H1 (cell line): ENCODE measurements around the gene CX3CL1. TPM values are rescaled to one million over a fixed set of nuclear protein-coding genes. Genes with fewer than 3 reads are reported as not detected.

Experiments
- CTCF ChIA-PET: fragments of 300-600 bp; sonication (Branson Sonifier 250); formaldehyde crosslinking; loops from one replicate; lab custom pipeline; 2021; ENCODE audit not compliant: partially characterized antibody; lab: Charles Lee
- POLR2A ChIA-PET: fragments of 300-600 bp; sonication (Branson Sonifier 250); formaldehyde crosslinking; loops from one replicate; lab custom pipeline; 2021; ENCODE audit warnings: inconsistent platforms; ENCODE audit not compliant: partially characterized antibody; lab: Charles Lee
- DNase-seq, 2 experiments: peaks; one replicate each; pipeline versions ENCODE4 v3.0.0 to v3.0.0-alpha.2; 2010 to 2022; ENCODE audit warnings: low spot score in 2 of 2, low read depth in 1 of 2, mixed read lengths in 1 of 2
- FAIRE-seq: peaks from 2 replicates; lab custom pipeline; 2011; peaks lifted over from hg19 to GRCh38; lab: Jason Lieb, UNC
- H2AFZ ChIP-seq: 2 replicates; pipeline ENCODE4 v1.8.1; 2012; ENCODE audit warnings: low read length, inconsistent platforms
- H2AK5ac ChIP-seq: 2 replicates; pipeline ENCODE4 v1.6.1; 2013; ENCODE audit warnings: low read depth, low read length
- H2BK120ac ChIP-seq: replicated peaks from 2 replicates; pipeline ENCODE3; 2013; ENCODE audit warnings: low read depth, low read length, inconsistent platforms
- H2BK12ac ChIP-seq: 2 replicates; pipeline ENCODE4 v1.6.1; 2013; ENCODE audit warnings: low read depth, low read length
- H2BK15ac ChIP-seq: 2 replicates; pipeline ENCODE4 v1.6.1; 2013; ENCODE audit warnings: low read length
- H2BK20ac ChIP-seq: 2 replicates; pipeline ENCODE4 v1.6.1; 2013; ENCODE audit warnings: low read length
- H2BK5ac ChIP-seq: 2 replicates; pipeline ENCODE4 v1.6.1; 2013; ENCODE audit warnings: low read depth, low read length
- H3K14ac ChIP-seq: 2 replicates; pipeline ENCODE4 v1.6.1; 2013; ENCODE audit warnings: inconsistent platforms; ENCODE audit not compliant: insufficient read length
- H3K18ac ChIP-seq: 2 replicates; pipeline ENCODE4 v1.6.1; 2013; ENCODE audit warnings: low read length; ENCODE audit errors: extremely low read depth
- H3K23ac ChIP-seq: 2 replicates; pipeline ENCODE4 v1.6.1; 2013; ENCODE audit warnings: inconsistent platforms; ENCODE audit not compliant: insufficient read length
- H3K23me2 ChIP-seq: 2 replicates; pipeline ENCODE4 v1.6.1; 2013; ENCODE audit warnings: low read depth, low read length
- H3K27ac ChIP-seq: 2 replicates; pipeline ENCODE4 v1.6.1; 2011; ENCODE audit warnings: low read depth, low read length, inconsistent platforms
- H3K27me3 ChIP-seq, 4 experiments: replicated peaks in 1 of 4; 1 replicate in 1 of 4; 2 replicates in 3 of 4; pipeline versions ENCODE4 v1.6.1 to v1.8.1; 2011 to 2013; ENCODE audit warnings: low read length in 3 of 4, mild to moderate bottlenecking in 3 of 4, inconsistent platforms in 2 of 4, mixed read lengths in 2 of 4, moderate library complexity in 1 of 4; ENCODE audit not compliant: control insufficient read depth in 3 of 4, insufficient read depth in 3 of 4; ENCODE audit errors: extremely low read depth in 1 of 4
- H3K36me3 ChIP-seq, 4 experiments: 2 replicates each; pipeline versions ENCODE4 v1.6.1 to v1.8.1; 2011 to 2013; ENCODE audit warnings: mild to moderate bottlenecking in 4 of 4, low read length in 3 of 4, moderate library complexity in 2 of 4, control low read depth in 1 of 4, inconsistent platforms in 1 of 4; ENCODE audit not compliant: insufficient read depth in 4 of 4, control insufficient read depth in 2 of 4
- H3K4ac ChIP-seq: replicated peaks from 2 replicates; pipeline ENCODE3; 2013; ENCODE audit warnings: low read length, low read depth, mixed read lengths, inconsistent platforms; ENCODE audit not compliant: insufficient read length
- H3K4me1 ChIP-seq, 4 experiments: replicated peaks in 1 of 4; 1 replicate in 1 of 4; 2 replicates in 3 of 4; pipeline versions ENCODE4 v1.6.1 to v1.8.1; 2011 to 2013; ENCODE audit warnings: low read length in 3 of 4, inconsistent platforms in 2 of 4, mixed read lengths in 1 of 4; ENCODE audit not compliant: insufficient read depth in 4 of 4, control insufficient read depth in 3 of 4
- H3K4me2 ChIP-seq, 2 experiments: 2 replicates each; pipeline versions ENCODE4 v1.6.1 to v1.8.1; 2011 to 2013; ENCODE audit warnings: low read depth in 2 of 2, low read length in 2 of 2, control low read depth in 1 of 2, inconsistent platforms in 1 of 2, mild to moderate bottlenecking in 1 of 2; ENCODE audit not compliant: insufficient read depth in 1 of 2
- H3K4me3 ChIP-seq, 4 experiments: fragments of 200-600, 300-600 bp in 1 of 4; sonication (generic), shearing (Covaris generic), sonication (Bioruptor Twin) in 1 of 4; 2 replicates each; pipeline versions ENCODE4 v1.5.1 to v1.8.1; 2011 to 2016; ENCODE audit warnings: low read length in 4 of 4, low read depth in 3 of 4, control low read depth in 2 of 4, inconsistent platforms in 2 of 4, mild to moderate bottlenecking in 2 of 4, mixed read lengths in 1 of 4, moderate library complexity in 1 of 4; ENCODE audit not compliant: insufficient read depth in 2 of 4; ENCODE audit errors: extremely low read depth in 1 of 4
- H3K56ac ChIP-seq: replicated peaks from 2 replicates; pipeline ENCODE3; 2013; ENCODE audit warnings: low read depth, mild to moderate bottlenecking, mixed read lengths, low read length, inconsistent platforms; ENCODE audit not compliant: insufficient read length
- H3K79me1 ChIP-seq: 2 replicates; pipeline ENCODE4 v1.6.1; 2013; ENCODE audit warnings: low read depth, low read length, control low read depth
- H3K79me2 ChIP-seq, 2 experiments: 2 replicates each; pipeline versions ENCODE4 v1.6.1 to v1.8.1; 2012 to 2013; ENCODE audit warnings: low read length in 2 of 2, mild to moderate bottlenecking in 2 of 2, inconsistent platforms in 1 of 2; ENCODE audit not compliant: insufficient read depth in 2 of 2, control insufficient read depth in 1 of 2
- H3K9ac ChIP-seq, 4 experiments: replicated peaks in 1 of 4; 1 replicate in 1 of 4; 2 replicates in 3 of 4; pipeline versions ENCODE4 v1.6.1 to v1.8.1; 2011 to 2013; ENCODE audit warnings: low read depth in 3 of 4, low read length in 3 of 4, control low read depth in 2 of 4, mild to moderate bottlenecking in 2 of 4, moderate library complexity in 2 of 4, inconsistent platforms in 1 of 4; ENCODE audit errors: extremely low read depth in 1 of 4
- H3K9me3 ChIP-seq, 2 experiments: 2 replicates each; pipeline versions ENCODE4 v1.6.1 to v1.8.1; 2012 to 2013; ENCODE audit warnings: mild to moderate bottlenecking in 2 of 2, moderate library complexity in 2 of 2, control low read depth in 1 of 2, inconsistent platforms in 1 of 2, low read depth in 1 of 2, low read length in 1 of 2, mixed read lengths in 1 of 2; ENCODE audit not compliant: insufficient read depth in 2 of 2
- H4K20me1 ChIP-seq, 2 experiments: replicated peaks in 1 of 2; 2 replicates each; pipeline versions ENCODE3 to v1.8.1; 2011 to 2013; ENCODE audit warnings: inconsistent platforms in 2 of 2, low read length in 2 of 2, mild to moderate bottlenecking in 1 of 2; ENCODE audit not compliant: insufficient read depth in 2 of 2, control insufficient read depth in 1 of 2
- H4K5ac ChIP-seq: 2 replicates; pipeline ENCODE4 v1.6.1; 2013; ENCODE audit warnings: low read length, low read depth, mixed read lengths, inconsistent platforms; ENCODE audit not compliant: insufficient read length
- H4K8ac ChIP-seq: 2 replicates; pipeline ENCODE4 v1.8.0; 2013; ENCODE audit warnings: mild to moderate bottlenecking, moderate library complexity, low read length, inconsistent platforms; ENCODE audit not compliant: insufficient read depth; ENCODE audit errors: extremely low read depth
- H4K91ac ChIP-seq: replicated peaks from 2 replicates; pipeline ENCODE3; 2013; ENCODE audit warnings: low read length, mixed read lengths, inconsistent platforms; ENCODE audit not compliant: insufficient read length
- RFX5 ChIP-seq: IDR thresholded peaks from 2 replicates; pipeline ENCODE4 v1.6.1; 2011; ENCODE audit warnings: low read depth, low read length, improper control_type of control experiment, borderline replicate concordance
- TBP ChIP-seq: IDR thresholded peaks from 2 replicates; pipeline ENCODE4 v1.6.1; 2011; ENCODE audit warnings: low read depth, low read length, improper control_type of control experiment
- WGBS, 2 experiments: shearing (Covaris generic) in 1 of 2; methylation state at CpG; one replicate each; pipeline versions ENCODE4 v1.1.6 to v1.1.7; 2013 to 2015; ENCODE audit warnings: low lambda C conversion rate in 2 of 2, mixed read lengths in 2 of 2, inconsistent platforms in 1 of 2, low coverage in 1 of 2, missing lambda C conversion rate in 1 of 2; ENCODE audit not compliant: insufficient replicate concordance in 2 of 2, insufficient coverage in 1 of 2, insufficient read length in 1 of 2; ENCODE audit errors: extremely low coverage in 1 of 2, missing lambda C conversion rate in 1 of 2; 5-methylcytosine and 5-hydroxymethylcytosine counted together
- polyA plus RNA-seq, 7 experiments: library from polyadenylated mRNA; depleted of rRNA in 3 of 7; stranded (reverse) in 5 of 7; unstranded in 2 of 7; fragments of >200 nt in 5 of 7; fragments of 200-250 nt in 2 of 7; gene quantifications; 1 replicate in 5 of 7; 2 replicates in 1 of 7; 4 replicates in 1 of 7; pipeline versions ENCODE4 v1.2.1 to v1.2.3, GENCODE V29; 2011 to 2013; ENCODE audit warnings: missing spikeins in 2 of 7, mixed read lengths in 2 of 7
- total RNA-seq: library from RNA; stranded (reverse); fragmentation: NEBNext Ultra II Directional; extraction: Animal tissue kit (Norgen Biotek cat#: 25700); gene quantifications from 2 replicates; pipeline ENCODE4 v1.2.1, GENCODE V29; 2021

CX3CL1 gene
- total and polyA plus RNA-seq, 2 of the 8 experiments (the other 6 are each of a cell fraction or from before 2014, with no cell fraction given), result 1.4 to 3.0 TPM

GRCh38 chr16:57371494-57372371 is 557 bp upstream of the CX3CL1 start:
- H2AFZ ChIP-seq, result peak overlapping the region; percentile 85
- H3K27ac ChIP-seq, result no peak overlapping the region
- H2BK120ac ChIP-seq, result no peak overlapping the region
- H3K18ac ChIP-seq, result no peak overlapping the region
- H2BK15ac ChIP-seq, result peak overlapping the region; percentile 99; the same call in 1 of the 2 replicates
- no peak overlapping the region for H3K9ac ChIP-seq
- H3K79me1 ChIP-seq, result no peaks in the 10 kb centered on the region; the same call in 1 of the 2 replicates
- H3K4me3 ChIP-seq, result peak overlapping the region in 1 of 4 experiments; percentile 51; a peak in 1 of 8 replicates
- DNase-seq (no peak), FAIRE-seq (no peak)
- peaks cover 0 to 22% (median 19%) of the 10 kb centered on the region in 4 experiments; a peak in 6 of 7 replicates for H3K4me1 ChIP-seq
- ChIA-PET POLR2A (interaction anchor here (0.8 to 1.9 kb wide), 4 partner anchors 9 to 75 kb away, joined by 3 to 4 read pairs (median 4); partner anchors contain the start of genes CIAPIN1 and COQ9), CTCF (interaction anchor here (0.7 to 3.6 kb wide), 6 partner anchors 15 to 159 kb away, joined by 3 to 31 read pairs (median 3); no protein-coding TSS in a partner anchor)
- no peak overlapping the region for H4K91ac ChIP-seq
- no peaks in the 10 kb centered on the region for H3K36me3 ChIP-seq
- H4K5ac ChIP-seq, result no peak overlapping the region
- no peaks in the 10 kb centered on the region for H3K9me3 ChIP-seq
- H3K4me2 ChIP-seq, result peak overlapping the region; percentile 60 to 71; a peak in 3 of 4 replicates
- no peak overlapping the region for H3K56ac ChIP-seq
- H3K79me2 ChIP-seq, result no peaks in the 10 kb centered on the region
- H3K23me2 ChIP-seq, result peaks cover 8% of the 10 kb centered on the region; the same call in 1 of the 2 replicates
- WGBS, 2 experiments, result 81% methylated on average over 14 of the region's 15 CpGs; no CpG with 5 or more reads in 1 of the 2 experiments
- H2AK5ac ChIP-seq, result peak overlapping the region; percentile 16; the same call in 1 of the 2 replicates
- no peaks in the 10 kb centered on the region for H4K20me1 ChIP-seq
- 0 out of 2 replicates have a peak, but pooled peaks have one; percentile 22 for TF ChIP-seq TBP
- no peak for TF ChIP-seq RFX5
- H3K4ac ChIP-seq, result no peak overlapping the region
- 0 out of 2 replicates have a peak overlapping the region, but pooled peaks have one; percentile 32 for H2BK20ac ChIP-seq
- H2BK5ac ChIP-seq, result no peak overlapping the region
- H4K8ac ChIP-seq, result no peak overlapping the region
- no peak overlapping the region for H3K14ac ChIP-seq
- H3K23ac ChIP-seq, result no peak overlapping the region
- no peaks in the 10 kb centered on the region for H3K27me3 ChIP-seq
- no peak overlapping the region for H2BK12ac ChIP-seq
